ENCODE measurements around the gene CNGA4. TPM values are rescaled to one million over a fixed set of nuclear protein-coding genes. Genes with fewer than 3 reads are reported as not detected.

Gene CNGA4, protein sequence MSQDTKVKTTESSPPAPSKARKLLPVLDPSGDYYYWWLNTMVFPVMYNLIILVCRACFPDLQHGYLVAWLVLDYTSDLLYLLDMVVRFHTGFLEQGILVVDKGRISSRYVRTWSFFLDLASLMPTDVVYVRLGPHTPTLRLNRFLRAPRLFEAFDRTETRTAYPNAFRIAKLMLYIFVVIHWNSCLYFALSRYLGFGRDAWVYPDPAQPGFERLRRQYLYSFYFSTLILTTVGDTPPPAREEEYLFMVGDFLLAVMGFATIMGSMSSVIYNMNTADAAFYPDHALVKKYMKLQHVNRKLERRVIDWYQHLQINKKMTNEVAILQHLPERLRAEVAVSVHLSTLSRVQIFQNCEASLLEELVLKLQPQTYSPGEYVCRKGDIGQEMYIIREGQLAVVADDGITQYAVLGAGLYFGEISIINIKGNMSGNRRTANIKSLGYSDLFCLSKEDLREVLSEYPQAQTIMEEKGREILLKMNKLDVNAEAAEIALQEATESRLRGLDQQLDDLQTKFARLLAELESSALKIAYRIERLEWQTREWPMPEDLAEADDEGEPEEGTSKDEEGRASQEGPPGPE
- not detected for total RNA-seq

DNA sequence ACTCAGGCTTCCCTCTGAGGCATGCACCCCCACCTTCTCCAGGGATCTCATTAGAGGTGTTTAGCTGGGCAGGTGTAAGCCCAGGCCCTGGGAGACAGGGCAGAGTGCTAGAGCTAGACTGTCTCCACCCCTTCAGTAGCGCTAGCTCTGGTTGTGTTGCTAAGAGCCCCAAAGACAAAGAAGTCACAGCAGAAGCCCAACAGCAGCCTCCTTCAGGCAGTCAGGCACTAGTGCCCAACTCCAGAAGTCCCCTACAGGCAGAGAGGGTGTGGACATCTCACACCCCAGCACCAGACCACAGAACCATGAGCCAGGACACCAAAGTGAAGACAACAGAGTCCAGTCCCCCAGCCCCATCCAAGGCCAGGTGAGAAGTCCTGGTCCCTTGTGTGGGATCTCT lies at the start of gene CNGA4:
TSS of gene CNGA4 (plus strand) at position 188 of the 400 bp plus-strand sequence. CDS start at position 306, 118 bp downstream.
- no peak for DNase-seq

DNA sequence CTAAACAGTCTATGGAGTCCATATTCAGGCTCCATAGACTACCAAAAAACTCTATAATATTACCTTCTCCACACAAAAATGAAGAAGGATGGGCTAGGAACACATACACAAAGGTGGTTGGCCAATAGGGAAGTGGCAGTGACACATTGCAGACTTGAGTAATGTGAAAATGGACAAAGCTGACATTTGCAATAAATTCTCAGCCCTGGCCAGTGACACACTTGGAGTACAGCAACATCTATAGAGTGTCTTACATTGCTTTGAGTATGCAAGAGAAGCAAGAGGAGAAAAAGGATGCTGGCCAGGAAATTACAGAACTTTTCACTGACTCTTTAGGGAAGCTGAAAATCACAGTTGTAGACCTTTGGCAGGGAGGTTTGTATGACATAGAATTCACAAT lies 47.1 kb upstream of the CNGA4 start:
- DNase-seq, result no peak

DNA sequence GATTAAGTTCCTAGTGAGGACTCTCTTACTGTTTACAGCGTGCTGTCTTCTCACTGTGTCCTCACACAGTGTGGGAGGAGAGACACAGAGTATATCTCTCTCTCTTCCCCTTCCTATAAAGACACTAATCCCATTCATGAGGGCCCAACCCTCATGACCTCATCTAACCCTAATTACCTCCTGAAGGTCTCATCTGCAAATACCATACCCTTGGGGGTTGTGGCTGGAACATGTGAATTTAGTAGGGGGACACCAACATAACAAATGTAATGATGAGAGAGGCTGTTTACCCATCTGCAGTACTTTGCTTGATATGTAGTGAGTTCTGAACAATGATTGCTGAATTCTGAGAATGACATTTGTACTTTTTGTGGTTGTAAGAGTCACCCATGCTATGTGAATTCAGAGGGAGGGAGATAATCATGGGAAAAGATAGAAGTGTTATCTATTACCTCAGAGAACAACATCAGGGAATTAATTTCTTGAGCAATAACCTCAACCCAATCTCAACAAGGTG lies 44.8 kb upstream of the CNGA4 start:
- no peak for DNase-seq

DNA sequence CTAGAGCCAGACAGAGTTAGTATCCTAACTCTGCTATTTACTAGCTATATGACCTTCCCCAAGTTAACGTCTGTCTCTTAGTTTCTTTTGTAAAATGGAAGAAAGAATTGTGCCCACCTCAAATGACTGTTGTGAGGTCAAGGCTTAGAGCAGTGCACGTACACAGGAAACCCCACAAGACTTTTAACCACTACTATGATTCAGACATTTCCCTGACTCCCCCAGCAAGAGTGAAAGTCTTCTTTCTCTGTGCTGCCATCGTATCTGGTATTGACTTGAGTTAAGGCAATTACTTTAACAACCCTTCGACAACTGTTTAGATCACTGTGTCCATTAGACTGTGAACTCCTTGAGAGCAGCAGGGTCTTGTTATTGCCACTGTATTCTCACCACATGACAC lies 42.5 kb upstream of the CNGA4 start:
- DNase-seq, result no peak

DNA sequence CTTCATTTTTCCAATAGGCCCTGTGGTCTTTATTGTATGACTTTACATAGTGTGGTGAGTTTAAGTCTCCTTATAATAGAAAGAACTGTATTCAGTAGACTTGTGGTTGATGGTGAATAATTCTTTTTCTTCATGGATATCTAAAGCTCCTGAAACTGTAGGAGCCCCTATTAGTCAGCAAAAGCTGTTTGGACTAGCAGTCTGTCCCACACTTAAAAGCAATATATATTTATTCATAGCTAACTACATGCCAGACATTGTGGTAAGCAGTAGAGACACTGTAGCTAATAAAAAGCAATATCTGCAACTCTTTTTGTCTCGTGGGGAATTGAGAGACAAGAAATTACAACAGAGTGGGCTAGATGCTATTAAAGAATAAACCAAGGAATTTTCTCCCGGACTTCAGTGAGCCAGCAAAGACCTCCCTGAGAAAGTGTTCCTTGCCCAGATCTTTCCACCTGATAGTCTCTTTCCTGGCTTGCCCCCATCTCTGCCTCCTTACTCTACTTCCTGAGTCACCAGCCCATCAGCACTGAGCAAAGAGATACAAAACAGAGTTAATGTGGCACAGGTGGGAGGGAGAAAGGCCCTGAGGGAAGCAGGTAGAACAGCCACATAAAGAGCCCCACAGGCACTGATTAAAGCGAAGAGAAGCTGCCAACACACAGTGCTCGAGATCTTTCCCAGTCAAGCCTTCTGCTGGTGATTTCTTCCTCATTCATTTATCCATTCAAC lies 41.3 kb upstream of the CNGA4 start:
- no peak for DNase-seq

DNA sequence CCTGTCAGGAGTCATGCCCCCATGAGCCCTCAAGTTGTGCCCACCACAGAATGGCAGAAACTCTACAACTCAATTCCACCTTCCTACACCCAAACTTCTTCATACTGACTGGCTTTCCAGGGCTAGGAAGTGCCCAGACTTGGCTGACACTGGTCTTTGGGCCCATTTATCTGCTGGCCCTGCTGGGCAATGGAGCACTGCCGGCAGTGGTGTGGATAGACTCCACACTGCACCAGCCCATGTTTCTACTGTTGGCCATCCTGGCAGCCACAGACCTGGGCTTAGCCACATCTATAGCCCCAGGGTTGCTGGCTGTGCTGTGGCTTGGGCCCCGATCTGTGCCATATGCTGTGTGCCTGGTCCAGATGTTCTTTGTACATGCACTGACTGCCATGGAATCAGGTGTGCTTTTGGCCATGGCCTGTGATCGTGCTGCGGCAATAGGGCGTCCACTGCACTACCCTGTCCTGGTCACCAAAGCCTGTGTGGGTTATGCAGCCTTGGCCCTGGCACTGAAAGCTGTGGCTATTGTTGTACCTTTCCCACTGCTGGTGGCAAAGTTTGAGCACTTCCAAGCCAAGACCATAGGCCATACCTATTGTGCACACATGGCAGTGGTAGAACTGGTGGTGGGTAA lies 39.6 kb upstream of the CNGA4 start, which contains the start of gene OR52W1:
TSS of gene OR52W1 (plus strand) at position 51 of the 637 bp plus-strand sequence. CDS start at position 51, 0 bp downstream.
- DNase-seq, result no peak

DNA sequence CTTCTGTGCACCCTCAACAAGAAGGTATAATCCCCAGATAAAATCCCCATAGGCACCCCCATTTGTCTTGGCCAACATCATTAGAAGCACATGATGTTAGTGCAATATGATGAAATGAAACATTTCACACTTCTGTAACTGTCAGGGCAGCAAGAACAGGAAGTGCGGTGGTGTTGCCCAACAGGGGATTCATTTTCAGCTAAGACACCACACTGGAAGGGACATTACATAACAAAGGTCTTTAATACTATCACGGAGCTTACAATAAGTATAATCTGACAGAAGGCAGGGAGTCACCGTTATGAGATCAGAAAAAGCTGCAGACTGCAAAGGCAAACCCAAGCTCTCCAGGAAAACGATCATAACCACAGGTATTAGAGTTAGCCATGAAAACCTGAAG lies 37.9 kb upstream of the CNGA4 start:
- no peak for DNase-seq

DNA sequence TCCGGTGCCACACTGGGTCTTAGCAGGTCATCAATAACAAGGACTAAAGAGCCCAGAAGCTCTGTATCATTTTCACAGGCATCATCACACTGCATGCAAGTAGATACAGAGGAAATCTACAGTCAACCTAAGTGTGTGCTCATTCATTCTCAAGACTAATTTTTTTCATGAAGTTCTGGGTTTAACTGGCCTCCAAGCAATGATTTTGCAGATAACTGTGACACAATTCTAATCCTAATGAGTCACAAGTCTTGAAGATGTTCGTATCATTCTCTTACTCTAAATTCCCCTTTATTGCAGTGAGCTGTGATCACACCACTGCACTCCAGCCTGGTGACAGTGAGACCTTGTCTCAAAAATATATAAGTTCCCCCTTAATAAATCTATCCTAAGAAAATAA lies 37.4 kb upstream of the CNGA4 start:
- DNase-seq, result no peak

DNA sequence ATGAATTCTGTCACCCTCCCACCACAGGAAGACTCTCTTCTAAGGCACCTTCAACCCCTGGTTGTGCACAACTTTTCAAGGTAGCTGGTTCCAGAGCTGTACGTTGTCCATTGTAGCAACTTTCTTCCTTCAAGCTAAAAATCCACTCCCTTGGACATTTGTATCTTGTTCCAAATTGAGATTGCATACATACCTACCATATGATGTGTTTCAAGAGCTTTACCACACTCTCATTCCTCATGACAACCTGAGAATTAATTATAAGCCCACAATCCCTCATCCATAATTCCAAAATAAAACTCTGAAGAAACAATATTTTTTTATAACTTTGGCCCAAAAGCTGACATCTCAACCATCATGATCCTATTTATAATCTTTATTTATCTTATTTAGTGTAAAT lies 36.8 kb upstream of the CNGA4 start:
- no peak for DNase-seq

DNA sequence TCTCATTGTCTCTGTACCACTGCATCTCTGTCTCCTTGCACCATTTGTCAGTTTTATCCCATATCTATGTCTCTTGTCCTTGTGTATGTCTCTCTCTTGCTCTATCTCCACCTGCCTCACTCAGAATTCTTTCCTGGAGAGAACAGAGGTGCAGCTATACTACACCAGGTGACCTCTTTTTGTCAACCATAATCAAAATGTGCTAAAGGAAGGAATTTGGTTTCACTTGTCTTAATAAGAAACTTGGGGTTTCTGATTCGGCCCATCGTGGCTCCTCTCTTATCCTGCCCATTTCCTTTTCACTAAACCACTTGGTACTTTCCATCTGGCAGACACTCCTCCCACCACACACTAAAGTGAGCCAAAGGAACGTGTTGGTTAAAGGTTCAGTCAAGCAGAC lies 35.6 kb upstream of the CNGA4 start:
- no peak for DNase-seq

DNA sequence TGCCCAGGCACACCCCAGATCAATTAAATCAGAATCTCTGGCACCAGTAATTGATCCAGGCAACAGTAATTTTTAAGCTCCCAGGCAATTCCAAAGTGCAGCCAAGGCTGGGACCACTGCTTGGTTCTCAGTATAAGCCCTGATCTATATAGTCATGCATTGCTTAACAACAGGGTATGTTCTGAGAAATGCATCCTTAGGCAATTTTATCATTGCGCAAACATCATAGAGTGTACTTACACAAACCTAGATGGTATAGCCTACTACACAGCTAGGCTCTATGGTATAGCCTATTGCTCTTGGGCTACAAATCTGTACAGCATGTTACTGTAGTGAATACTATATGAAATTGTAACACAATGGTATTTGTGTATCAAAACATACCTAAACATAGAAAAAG lies 34.2 kb upstream of the CNGA4 start:
- DNase-seq, result no peak

DNA sequence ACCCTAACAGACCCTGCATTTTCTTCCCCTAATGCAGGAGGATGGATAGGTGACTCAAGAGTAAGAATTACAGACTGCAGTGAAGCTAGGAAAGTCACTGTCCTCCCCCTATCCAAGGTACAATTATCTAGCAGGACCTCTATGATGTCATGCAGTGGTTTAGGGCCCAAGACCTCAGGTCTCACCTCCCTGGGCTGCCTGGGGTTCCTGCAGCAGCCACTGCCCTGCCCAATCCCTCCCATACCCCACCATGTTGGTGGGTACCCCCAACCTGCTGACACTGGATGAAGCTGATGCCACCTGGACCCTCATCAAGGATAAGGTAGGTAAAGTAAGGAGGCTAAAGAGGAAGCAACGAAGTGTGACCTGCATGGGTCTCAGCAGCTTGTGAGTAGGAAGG lies 33.5 kb upstream of the CNGA4 start, which contains the start of gene C11orf42:
TSS of gene C11orf42 (plus strand) at position 192 of the 400 bp plus-strand sequence. CDS start at position 251, 59 bp downstream.
- DNase-seq, result no peak

DNA sequence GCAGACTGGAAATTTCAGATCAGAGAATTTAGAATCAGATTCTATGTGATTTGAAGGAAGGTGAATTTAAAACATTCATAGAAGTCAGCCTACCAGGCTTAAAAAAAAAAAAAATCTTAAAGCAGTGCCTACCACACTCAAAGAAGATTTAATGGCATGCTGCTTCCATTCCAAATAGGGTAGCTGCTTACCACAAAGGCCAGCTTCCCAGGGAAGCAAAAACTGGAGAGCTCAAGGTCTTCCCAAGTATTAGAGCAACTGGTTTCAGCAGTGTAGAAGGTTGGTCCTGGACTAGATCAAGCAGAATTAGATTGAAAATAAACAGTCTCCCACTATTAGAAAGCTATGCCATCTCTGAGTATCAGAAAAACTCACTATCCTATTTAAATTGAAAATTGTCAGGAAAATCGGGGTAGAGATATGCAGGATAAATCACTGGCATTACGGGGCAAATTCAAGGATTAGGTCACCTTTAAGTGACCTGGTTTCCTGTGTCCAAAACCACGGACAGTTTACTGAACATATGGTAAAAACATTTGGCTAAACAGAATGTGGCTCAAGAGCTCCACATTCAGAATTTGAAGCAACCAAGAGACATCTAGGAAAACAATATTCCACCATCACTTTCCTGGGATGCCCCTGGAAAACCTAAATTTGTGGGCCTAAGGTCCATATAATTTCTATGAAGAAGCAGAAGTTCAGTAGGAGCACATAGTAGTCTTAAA lies 32.3 kb upstream of the CNGA4 start:
- DNase-seq, result no peak

DNA sequence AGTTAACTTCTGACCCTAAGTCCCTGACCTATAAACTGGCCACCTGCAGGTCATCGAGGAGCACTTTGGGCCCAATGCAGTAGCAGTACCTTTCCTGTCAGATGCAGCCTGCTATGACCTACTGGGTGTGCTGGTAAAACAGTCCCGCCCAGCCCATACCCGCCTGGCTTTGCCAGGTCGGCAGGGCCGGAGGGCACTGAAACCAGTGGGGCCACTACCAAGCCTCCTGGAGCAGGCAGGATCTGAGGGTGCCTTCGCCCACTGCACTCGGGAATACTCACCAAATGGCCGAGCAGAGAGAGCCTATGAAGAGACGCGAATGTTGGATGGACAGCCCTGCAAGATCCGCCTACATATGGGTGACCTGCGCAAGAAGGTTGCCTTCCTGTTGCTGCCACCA lies 29.1 kb upstream of the CNGA4 start:
- DNase-seq, result no peak

DNA sequence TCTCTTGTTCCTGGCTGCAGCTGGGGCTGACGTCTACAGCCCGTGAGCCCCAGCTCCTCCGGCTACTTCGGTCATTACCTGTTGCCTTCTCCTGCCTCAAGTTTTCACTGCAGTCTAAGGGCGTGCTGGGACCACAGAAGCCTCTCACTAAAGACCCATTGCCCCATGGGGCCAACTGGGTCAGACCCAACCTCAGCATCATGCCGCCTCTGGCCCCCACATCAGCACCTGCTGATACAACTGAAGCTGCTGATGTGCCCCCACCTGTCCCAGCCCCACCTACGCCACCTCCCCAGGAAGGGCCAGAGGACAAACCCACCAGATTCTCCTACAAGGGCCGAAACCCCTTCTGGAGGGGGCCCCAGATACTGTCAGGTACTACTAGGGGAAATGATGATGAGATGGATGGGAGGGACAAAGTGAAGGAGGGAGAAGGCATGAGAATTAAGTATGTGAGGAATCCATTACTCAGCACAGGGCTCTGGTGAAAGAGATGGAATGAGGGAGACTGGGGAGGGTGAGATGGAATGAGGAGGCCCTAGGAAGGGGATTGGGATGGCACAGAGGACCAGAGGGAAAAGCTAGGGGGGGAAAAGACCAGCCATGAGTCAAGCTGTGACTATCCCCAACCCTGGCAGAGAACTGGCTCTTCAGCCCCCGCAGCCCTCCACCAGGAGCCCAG lies 28.5 kb upstream of the CNGA4 start:
- DNase-seq, result no peak

DNA sequence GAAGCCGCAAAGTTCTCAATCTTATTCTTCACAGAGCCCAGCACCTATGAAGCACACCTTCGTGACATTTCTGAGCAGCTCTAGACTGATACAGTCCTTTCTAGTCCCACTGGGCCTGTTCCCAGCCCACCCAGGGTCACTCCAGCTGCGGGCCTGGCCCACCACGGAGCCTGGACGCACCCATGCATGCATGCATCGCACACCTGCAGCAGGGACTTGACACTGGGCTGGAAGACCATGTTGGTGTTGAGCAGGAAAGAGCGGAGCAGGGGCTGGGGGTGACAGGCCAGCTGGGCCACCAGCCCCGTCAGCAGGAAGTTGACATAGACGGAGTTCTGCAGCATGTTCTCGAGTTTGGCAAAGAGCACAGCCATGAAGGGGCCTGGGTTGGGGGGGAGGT lies 24.4 kb upstream of the CNGA4 start:
- no peak for DNase-seq

DNA sequence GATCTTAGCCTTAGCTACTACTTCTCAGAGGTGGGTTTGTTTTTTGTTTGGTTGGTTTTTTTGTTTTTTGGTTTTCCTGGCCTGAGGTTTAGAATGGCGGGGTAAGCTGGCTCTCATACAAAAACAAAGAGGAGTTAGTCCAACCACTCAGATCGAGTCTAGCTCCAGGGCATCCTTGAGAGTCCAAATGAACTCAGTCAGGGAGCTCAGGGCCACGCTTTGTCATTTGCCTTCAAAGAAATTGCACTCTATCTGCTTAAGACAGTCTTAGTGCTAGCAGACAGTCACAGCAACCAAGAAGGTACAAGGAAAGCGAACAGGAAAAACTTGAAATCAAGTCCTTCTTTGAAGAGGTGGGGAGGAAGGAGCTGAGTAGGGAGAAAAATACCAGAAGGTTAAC lies 22.4 kb upstream of the CNGA4 start:
- DNase-seq, result no peak

DNA sequence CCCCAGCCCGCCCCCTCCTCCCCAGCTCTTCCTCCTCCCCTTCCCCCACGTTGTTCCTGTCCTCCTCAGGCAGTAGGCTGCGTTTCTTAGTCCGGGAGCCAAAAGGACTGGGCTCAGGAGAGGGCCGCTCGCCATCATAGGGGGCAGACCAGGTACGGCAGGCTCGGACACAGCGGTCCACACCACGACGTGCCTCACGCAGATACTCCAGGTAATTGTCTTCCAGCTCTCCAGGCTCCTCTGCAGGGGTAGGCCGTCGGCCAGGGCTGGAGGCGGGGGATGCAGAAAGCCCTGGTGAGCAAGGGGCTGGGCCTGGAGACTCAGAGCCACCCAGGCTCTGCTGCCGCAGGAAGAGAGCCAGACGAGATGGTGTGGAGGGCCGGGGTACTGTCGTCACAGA lies 21.2 kb upstream of the CNGA4 start:
- DNase-seq, result no peak

DNA sequence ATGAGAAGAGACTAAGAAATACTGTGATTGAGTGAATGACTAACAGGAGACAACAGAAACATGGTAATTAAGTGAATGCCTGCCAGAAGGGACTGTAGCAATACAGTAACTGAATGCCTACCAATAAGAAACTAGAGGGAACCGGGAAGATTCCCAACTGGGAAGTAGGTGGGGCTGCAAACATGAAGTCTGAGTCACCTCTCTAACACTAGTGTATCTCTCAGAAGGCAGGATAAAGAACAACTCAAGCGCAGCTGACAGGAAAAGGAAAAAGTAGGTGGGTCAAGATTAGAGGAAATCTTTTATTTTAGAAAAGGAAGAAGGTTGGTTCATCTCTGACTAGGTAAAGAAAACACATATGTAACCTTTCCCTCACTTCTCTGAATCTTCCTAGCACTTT lies 19.5 kb upstream of the CNGA4 start:
- DNase-seq, result no peak

DNA sequence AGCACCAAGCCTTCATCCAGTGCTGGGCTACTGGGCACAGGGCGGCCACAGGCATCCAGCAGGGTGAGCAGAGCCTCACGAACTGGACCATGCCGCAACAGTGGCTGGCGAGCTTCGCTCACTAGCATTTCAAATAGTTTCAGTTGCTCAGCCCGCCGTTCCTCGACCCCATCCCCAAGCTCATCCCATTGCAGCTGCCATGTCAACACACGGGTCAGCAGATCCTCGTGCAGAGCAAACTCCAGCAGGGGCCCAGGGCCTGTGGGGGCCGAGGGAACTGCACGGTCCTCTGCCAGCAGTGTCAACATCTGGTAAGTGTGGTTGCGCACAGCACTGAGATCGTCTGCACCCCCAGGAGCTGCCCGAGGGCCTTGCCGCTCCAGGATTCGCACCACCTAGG lies 15.0 kb upstream of the CNGA4 start:
- no peak for DNase-seq

DNA sequence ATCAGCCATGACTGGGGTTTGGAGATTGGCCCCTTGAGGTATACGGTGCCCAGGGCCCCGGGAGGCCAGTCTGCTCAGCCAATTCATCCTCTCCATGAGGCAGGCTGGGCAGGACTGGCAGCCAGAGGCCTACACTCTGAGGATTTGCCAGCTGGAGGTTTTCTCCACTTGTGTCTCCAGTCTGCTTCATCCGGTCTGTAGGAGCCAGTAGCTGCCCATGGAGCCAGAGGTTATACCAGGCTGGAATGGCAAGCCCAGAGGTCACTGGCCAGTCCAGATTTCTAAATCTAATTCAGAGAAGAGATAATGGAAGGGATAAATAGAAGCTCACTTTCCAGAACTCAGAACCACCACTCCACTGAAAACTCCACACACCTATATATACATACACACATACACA lies 14.5 kb upstream of the CNGA4 start:
- no peak for DNase-seq

DNA sequence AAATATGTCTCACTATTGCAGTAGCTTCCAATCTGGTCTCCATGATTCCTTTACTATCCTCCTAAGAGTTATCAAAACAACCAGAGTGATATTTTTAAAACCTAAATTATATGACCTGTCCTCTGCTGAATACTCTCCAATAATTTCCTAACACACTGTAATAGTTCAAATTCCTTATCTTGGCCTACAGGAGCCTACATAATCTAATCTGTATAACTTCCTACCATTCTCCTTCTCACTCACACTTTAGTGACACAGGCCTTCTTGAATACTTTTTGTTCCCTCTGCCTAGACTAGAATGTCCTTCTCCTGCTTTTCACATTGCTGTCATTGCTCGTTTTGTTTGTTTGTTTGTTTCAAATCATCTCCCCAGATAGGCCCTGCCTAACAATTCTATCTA lies 13.9 kb upstream of the CNGA4 start:
- DNase-seq, result no peak

Measured in effector CD4-positive, alpha-beta T cell (primary cell).